NB4 (cell line): ENCODE measurements around the gene SPON1.

Source experiments
- POLR2A ChIP-seq: IDR thresholded peaks from 2 replicates; pipeline ENCODE4 v1.6.1; 2011; ENCODE audit warnings: mild to moderate bottlenecking; ENCODE audit not compliant: insufficient read length; ENCODE audit errors: extremely low read depth
- TF ChIP-seq, protein P1 (sequence below): IDR thresholded peaks from one replicate; pipeline ENCODE4 v1.5.1; 2012; ENCODE audit warnings: low read depth, low read length
- TF ChIP-seq, protein P2 (sequence below): IDR thresholded peaks from 2 replicates; pipeline ENCODE4 v1.6.1; 2011; ENCODE audit warnings: low read depth, low read length

DNA sequence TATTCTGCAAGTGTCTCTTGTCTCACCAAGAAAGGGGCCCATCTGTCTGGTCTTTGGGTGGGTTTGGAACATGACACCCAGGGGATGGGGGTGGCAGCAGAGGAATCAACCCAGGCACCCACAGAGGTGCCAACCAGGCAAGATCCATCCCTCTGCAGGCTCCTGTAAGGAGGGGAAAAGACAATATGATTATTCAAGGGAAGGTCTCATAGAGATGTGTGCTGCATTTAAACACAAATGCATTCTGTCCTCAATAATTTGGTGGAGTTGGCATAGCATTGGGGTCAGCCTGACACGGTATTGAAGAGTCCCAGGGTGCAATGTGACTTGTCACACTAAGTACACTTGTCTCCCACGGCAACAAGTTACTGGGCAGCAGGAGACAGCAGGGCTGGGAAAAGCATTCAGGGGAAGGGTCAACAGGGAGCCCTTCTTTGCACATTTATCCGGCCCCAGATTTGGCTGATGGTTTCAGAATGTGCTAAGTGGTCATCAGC is 33.1 kb upstream of the SPON1 start:
- TF ChIP-seq, protein P1, sequence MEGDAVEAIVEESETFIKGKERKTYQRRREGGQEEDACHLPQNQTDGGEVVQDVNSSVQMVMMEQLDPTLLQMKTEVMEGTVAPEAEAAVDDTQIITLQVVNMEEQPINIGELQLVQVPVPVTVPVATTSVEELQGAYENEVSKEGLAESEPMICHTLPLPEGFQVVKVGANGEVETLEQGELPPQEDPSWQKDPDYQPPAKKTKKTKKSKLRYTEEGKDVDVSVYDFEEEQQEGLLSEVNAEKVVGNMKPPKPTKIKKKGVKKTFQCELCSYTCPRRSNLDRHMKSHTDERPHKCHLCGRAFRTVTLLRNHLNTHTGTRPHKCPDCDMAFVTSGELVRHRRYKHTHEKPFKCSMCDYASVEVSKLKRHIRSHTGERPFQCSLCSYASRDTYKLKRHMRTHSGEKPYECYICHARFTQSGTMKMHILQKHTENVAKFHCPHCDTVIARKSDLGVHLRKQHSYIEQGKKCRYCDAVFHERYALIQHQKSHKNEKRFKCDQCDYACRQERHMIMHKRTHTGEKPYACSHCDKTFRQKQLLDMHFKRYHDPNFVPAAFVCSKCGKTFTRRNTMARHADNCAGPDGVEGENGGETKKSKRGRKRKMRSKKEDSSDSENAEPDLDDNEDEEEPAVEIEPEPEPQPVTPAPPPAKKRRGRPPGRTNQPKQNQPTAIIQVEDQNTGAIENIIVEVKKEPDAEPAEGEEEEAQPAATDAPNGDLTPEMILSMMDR = no peak
- no peak for TF ChIP-seq POLR2A
- TF ChIP-seq, protein P2, sequence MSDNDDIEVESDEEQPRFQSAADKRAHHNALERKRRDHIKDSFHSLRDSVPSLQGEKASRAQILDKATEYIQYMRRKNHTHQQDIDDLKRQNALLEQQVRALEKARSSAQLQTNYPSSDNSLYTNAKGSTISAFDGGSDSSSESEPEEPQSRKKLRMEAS = no peak
